ENCODE results near the gene PRKN. TPM values are rescaled to one million over a fixed set of nuclear protein-coding genes. Genes with fewer than 3 reads are reported as not detected.

PRKN gene
- total RNA-seq, 4 donors from 2014 or later: 4.5 to 12.3 (median 9.0) TPM

DNA sequence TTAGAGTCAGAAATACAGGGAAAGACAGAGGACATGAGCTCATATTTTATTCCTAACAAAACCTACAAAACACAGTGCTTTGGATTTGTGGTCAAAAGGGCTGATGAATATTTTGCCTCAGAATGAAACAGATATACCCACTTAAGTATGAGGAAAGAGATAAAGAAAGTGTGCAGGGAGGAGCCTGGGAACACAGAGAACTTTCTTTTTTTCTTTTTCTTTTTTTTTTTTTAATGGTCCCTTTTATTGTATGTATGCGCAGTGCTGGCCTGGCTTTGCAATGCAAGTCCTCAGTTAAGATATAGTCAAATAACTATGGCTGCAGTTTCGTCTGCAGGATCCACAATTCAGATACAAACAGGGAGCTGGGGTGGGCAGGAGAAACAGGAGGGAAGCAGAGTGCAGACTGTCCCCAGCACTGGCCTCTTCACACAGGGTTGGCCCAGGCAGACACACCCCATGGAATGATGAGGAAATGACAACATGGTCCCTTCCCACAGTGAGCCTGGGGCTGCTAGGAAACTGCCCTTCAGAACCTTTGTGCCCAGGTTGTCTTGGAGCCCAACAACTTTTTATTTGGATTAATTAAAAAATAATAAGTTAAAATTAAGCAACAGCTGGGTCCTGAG is 823.9 kb downstream of the PRKN start:
- Histone ChIP-seq H3K4me3 (no peak overlapping the region), H3K36me3 (no peaks in the 10 kb centered on the region), H3K9me3 (no peaks in the 10 kb centered on the region), H3K4me1 (peaks cover 0 to 5% (median 3%) of the 10 kb centered on the region in 4 donors), H3K27me3 (no peaks in the 10 kb centered on the region), H3K27ac (no peak overlapping the region)
- peak; percentile 33 for DNase-seq
- TF ChIP-seq POLR2AphosphoS5 (IDR thresholded peaks at IDR 0.05) (no peak), CTCF (IDR thresholded peaks at IDR 0.05) (no peak), EP300 (IDR thresholded peaks at IDR 0.05; ENCODE audit: low read depth) (no peak), POLR2A (IDR thresholded peaks at IDR 0.05) (no peak)
- in situ Hi-C loops (cut with MboI; ENCODE audit: low pct_ligation_motif_present in 1 of 4, low pct_unique_long_range_greater_than_20kb in 1 of 4, low sequenced_read_pairs in 3 of 4): no loop called here
- intact Hi-C loops (cut with DNase I; ENCODE audit: low total_unique reads): no loop called here
- WGBS, 2 donors (ENCODE audit: low coverage in 1 of 2): 35 to 73% methylated on average over 2 of the region's 2 CpGs

DNA sequence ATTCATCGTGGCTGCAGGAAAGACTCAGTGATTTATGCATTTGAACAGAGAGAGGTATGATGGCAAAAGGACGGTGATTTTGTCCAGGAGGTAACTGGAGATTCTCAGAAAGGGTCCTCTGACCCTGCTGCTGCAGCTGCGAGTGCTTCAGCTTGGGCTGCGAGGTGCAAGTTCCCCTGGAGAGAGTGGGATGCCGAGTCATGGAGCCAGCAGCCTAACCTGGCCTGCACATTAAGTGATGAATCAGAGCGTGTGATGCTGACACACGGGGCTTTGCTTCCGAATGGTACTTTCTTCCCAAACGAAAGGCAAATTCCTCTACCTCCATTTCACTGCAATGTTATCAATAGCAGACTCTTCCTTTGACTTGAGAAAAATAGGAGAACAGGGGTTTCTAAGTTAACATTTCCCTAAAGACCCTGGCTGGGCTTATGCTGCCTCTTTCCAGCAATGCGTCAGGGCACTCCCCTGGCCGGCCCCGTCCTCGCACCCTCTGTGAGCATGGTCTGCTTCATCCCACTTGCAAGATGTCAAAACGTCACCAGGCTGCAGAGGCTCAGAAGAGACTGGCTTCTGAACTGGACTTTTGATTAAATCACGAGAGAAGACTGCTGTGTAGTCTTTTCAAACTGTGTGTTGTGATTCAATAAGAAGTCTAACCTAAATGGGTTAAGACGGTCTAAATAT is 825.7 kb downstream of the PRKN start:
- H3K27me3 ChIP-seq: no peaks in the 10 kb centered on the region
- WGBS, 2 donors (ENCODE audit: low coverage in 1 of 2): 46 to 72% methylated on average over 4 to 16 of the region's 16 CpGs
- no peak overlapping the region for H3K4me3 ChIP-seq
- TF ChIP-seq CTCF (IDR thresholded peaks at IDR 0.05) (no peak), POLR2A (IDR thresholded peaks at IDR 0.05) (no peak), EP300 (IDR thresholded peaks at IDR 0.05; ENCODE audit: low read depth) (no peak), POLR2AphosphoS5 (IDR thresholded peaks at IDR 0.05) (no peak)
- no peak for DNase-seq
- H3K36me3 ChIP-seq: no peaks in the 10 kb centered on the region
- H3K9me3 ChIP-seq: no peaks in the 10 kb centered on the region
- in situ Hi-C loops (cut with MboI; ENCODE audit: low pct_ligation_motif_present in 1 of 4, low pct_unique_long_range_greater_than_20kb in 1 of 4, low sequenced_read_pairs in 3 of 4): no loop called here
- no peak overlapping the region for H3K27ac ChIP-seq
- peaks cover 0 to 5% (median 3%) of the 10 kb centered on the region in 4 donors for H3K4me1 ChIP-seq
- intact Hi-C loops (cut with DNase I; ENCODE audit: low total_unique reads): no loop called here

DNA sequence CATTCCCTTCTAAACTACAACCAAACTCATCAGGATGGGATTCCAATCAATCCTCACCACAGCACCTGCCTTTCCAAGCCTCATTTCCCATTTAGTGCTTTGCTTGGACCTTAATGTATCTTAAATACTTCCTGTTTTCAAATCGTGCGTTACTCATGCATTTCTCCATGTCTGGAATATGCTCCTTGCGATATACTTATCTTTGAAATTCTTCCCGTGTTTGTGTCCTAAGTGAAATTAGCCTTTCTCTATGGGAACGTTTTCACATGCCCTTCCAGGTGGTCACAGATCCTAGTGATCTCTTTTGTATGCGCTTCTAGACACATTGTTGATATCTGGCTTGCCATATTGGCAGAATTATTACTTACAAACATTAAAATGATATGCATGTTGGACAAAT is 833.1 kb downstream of the PRKN start:
- H3K4me3 ChIP-seq: no peak overlapping the region
- H3K36me3 ChIP-seq: no peaks in the 10 kb centered on the region
- intact Hi-C loops (cut with DNase I; ENCODE audit: low total_unique reads): no loop called here
- 73 to 75% methylated on average over 6 of the region's 6 CpGs for WGBS, 2 donors (ENCODE audit: low coverage in 1 of 2)
- no peak for DNase-seq
- H3K27ac ChIP-seq: no peak overlapping the region
- no peaks in the 10 kb centered on the region for H3K27me3 ChIP-seq
- no peaks in the 10 kb centered on the region for H3K9me3 ChIP-seq
- in situ Hi-C loops (cut with MboI; ENCODE audit: low pct_ligation_motif_present in 1 of 4, low pct_unique_long_range_greater_than_20kb in 1 of 4, low sequenced_read_pairs in 3 of 4): no loop called here
- no peak for TF ChIP-seq POLR2A (IDR thresholded peaks at IDR 0.05)
- TF ChIP-seq POLR2AphosphoS5 (IDR thresholded peaks at IDR 0.05): no peak
- no peak for TF ChIP-seq EP300 (IDR thresholded peaks at IDR 0.05; ENCODE audit: low read depth)
- no peak for TF ChIP-seq CTCF (IDR thresholded peaks at IDR 0.05)
- H3K4me1 ChIP-seq: no peaks in the 10 kb centered on the region

DNA sequence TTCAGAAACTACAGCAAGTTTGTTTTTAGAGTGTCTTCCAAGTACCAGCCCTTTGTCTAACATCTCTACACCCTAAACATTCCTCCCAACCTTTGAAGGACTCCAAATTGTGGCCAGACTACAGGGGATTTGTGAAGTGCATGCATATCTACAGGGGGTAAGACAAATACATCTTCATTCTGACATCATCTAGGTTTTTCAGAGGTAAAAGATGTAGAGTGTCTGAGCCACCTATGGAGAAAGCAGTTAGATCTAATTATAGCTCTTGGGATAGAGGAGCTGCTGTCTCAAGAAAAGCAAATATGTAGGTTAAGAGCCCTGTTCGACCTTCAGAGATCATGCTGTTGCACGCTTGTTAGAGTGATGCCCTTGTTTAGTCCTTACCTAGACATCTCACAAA is 836.0 kb downstream of the PRKN start:
- Histone ChIP-seq H3K9me3 (no peaks in the 10 kb centered on the region), H3K4me1 (no peaks in the 10 kb centered on the region), H3K36me3 (no peaks in the 10 kb centered on the region), H3K27ac (no peak overlapping the region), H3K4me3 (no peak overlapping the region), H3K27me3 (no peaks in the 10 kb centered on the region)
- in situ Hi-C loops (cut with MboI; ENCODE audit: low pct_ligation_motif_present in 1 of 4, low pct_unique_long_range_greater_than_20kb in 1 of 4, low sequenced_read_pairs in 3 of 4) (no loop called here), intact Hi-C loops (cut with DNase I; ENCODE audit: low total_unique reads) (no loop called here)
- TF ChIP-seq CTCF (IDR thresholded peaks at IDR 0.05) (no peak), POLR2AphosphoS5 (IDR thresholded peaks at IDR 0.05) (no peak)
- 60 to 79% methylated on average over 2 of the region's 2 CpGs for WGBS, 2 donors (ENCODE audit: low coverage in 1 of 2)
- no peak for DNase-seq
